ENCODE results near the gene TRPM3.

TRPM3 gene

DNA sequence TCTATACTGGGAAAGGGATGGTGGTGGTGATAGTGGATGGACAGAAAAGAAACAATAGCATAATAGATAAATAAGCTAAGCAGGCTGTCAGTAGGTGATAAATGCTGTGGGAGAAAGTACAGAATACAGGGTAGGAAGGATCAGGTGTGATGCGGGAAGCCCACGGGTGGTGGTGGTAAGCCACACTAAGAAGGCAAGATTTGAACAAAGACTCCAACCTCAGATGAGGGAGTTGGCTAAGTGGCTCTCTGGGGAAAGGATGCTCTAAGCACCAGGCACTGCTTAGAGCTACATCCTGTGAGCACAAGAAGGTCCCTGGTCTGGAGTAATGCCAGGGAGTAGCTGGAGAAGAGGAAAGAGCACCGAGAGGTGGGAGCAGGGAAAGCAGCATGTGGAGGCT lies 555.4 kb downstream of the TRPM3 start:
- DNase-seq = no peak
- in situ Hi-C loops (cut with MboI; ENCODE audit: low pct_unique_long_range_greater_than_20kb, low sequenced_read_pairs) = no loop called here

DNA sequence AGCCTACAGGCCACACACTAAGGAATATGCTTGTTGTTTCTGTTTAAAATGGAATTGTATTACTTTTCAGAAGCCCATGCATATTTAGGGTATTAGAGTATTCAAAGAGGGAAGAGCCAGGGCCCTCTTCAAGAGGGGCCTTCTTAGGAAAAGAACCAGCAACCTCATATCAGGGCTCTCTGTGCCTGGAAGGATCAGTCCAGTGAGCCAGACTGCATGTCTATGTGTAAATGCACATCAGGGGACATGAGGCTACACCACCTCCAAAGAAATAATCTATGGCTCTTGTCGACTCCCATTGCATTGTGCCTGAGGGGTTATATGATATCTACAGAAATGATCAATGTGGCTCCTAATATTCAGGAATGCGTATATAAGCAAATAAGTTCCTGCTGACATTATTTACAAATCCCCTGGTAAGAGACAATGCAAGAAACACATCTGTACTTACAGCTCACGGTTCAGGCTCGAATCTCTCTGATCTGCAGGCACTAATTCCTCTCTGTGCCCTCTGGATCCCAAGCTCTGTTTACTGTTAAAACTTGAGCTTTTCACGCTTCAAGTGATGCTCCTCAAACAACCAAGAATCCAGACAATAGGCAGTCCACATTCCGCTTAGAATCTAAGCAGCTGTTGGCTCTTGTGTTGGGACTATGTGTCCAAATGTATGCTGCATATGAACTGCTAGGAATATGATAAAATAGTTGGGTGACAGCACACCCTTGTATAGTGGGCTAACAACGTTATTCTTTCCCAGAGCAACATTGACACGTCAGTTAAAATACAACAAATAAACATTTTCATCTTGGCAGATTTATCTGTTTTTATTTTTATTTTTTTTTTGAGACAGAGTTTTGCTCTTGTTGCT lies 556.7 kb downstream of the TRPM3 start:
- in situ Hi-C loops (cut with MboI; ENCODE audit: low pct_unique_long_range_greater_than_20kb, low sequenced_read_pairs) = no loop called here

DNA sequence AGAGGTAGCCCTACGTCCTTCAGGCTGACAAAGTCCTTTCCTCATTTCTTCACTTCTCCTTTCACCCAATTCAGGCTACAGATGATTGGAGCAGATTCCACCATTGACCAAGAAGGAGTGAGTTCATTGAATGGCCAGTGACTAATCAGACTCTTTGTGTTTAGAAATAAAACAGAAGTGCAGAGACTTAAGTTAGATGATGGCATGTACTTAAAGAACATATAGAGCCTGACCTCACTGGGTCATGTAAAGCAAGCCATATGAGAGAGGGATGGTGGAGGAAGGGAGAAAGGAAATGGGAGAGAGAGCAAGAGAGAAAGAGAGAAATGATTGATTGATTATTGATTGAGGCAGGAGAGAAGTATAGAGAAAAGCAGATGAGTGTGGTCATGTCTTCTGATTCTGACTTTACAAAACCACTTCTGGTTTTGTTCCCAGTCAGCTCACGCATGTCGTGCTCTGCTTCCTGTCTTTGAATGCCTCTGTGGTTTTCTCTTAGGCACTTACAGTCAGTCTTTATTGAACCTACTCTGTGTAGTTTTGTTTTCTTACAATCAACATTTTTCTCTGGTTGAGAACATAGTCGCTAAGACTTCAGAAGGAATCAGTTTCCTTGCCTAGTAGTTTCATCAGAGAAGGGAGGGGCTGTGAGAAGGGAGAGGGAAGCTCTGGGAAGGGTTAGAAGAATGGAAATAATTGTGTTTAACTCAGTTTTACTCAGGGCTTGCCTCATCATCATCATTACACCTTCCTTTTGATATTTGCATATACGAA lies 557.8 kb downstream of the TRPM3 start:
- in situ Hi-C loops (cut with MboI; ENCODE audit: low pct_unique_long_range_greater_than_20kb, low sequenced_read_pairs) = no loop called here
- peak; percentile 92 for DNase-seq

More for the DNA sequence above, 556.7 kb downstream of the TRPM3 start:
- no peak for DNase-seq

GRCh38 chr9:70563010-70563409 lies 558.4 kb downstream of the TRPM3 start:
- in situ Hi-C loops (cut with MboI; ENCODE audit: low pct_unique_long_range_greater_than_20kb, low sequenced_read_pairs) = no loop called here
- DNase-seq = no peak

- no peak for DNase-seq
- in situ Hi-C loops (cut with MboI; ENCODE audit: low pct_unique_long_range_greater_than_20kb, low sequenced_read_pairs) = no loop called here
These were observed 559.5 kb downstream of the TRPM3 start for GRCh38 chr9:70561786-70562395.

DNA sequence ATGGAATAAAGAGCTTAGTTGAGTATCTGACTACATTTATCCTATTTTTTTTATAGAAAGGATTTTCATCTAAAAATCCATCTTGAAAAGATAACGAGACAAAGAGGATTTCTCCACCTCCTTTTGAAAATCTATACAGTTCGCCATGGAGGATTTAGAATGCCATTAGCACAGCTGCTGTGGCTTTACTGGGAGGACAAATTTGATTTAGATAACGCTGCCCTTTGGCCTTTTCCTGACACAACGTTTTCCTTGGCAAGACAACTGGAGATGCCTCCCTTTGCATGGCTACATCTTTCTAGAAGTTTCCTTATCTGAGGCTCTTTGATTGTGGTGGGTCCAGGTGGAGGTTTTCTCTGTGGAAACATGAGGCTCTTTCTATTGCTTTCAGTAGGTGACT lies 560.3 kb downstream of the TRPM3 start:
- in situ Hi-C loops (cut with MboI; ENCODE audit: low pct_unique_long_range_greater_than_20kb, low sequenced_read_pairs) = no loop called here
- no peak for DNase-seq

GRCh38 chr9:70559102-70559501 lies 562.3 kb downstream of the TRPM3 start:
- in situ Hi-C loops (cut with MboI; ENCODE audit: low pct_unique_long_range_greater_than_20kb, low sequenced_read_pairs) = no loop called here
- DNase-seq = no peak

DNA sequence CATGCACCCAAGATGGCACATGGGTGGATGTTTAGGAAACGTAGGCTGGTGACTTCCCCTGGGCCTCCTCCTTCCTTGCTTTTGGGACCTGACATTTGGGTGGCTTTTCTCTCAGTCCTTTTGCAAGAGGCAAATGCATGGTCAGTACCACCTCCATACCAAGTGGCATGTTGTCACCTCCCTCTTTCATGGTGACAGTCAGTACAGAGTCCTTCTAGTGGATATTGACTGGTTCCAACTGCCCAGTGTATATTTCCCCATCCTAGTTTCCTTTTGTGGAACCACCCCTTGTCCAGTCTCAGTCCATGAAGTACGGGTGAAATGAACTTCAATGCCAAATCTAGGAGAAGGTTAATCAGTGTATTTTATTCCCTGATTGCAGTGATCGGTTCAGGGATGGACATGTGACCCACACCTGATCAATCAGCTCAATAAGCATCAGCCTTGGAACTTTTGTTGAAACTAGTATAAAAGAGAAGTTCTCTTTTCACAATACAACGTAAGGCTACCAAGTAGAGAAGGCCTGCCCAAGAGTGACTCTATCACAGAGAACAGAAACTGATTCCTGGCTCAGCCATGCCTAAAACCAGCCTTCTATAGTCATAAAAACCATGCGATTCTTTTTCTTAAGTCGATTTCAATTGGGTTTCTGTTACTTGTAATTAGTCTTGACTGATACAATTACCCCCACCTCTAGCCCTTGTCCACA lies 563.6 kb downstream of the TRPM3 start:
- in situ Hi-C loops (cut with MboI; ENCODE audit: low pct_unique_long_range_greater_than_20kb, low sequenced_read_pairs) = no loop called here
- DNase-seq = no peak

GRCh38 chr9:70556771-70557170 lies 564.6 kb downstream of the TRPM3 start:
- DNase-seq = no peak
- in situ Hi-C loops (cut with MboI; ENCODE audit: low pct_unique_long_range_greater_than_20kb, low sequenced_read_pairs) = no loop called here

DNA sequence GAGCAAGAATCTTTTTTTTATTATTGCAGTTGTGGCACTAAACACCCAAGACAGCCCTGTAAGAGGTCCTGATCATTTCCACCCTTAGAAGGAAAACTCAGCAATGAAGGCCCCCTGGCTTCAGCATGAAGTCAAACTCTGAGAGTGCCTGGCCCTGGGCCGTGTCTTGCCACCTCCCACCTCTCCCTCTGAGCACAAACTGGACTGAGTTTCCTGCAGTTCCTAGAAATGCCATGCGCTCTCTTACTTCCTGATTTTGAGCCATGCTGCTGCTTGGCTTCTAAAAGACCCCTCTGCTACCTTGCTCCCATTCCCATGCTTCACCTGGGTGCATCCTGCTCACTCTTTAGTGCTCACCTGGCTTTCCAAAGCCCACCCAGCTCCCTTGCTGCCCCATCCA lies 566.5 kb downstream of the TRPM3 start:
- in situ Hi-C loops (cut with MboI; ENCODE audit: low pct_unique_long_range_greater_than_20kb, low sequenced_read_pairs) = no loop called here
- peak; percentile 72 for DNase-seq

DNA sequence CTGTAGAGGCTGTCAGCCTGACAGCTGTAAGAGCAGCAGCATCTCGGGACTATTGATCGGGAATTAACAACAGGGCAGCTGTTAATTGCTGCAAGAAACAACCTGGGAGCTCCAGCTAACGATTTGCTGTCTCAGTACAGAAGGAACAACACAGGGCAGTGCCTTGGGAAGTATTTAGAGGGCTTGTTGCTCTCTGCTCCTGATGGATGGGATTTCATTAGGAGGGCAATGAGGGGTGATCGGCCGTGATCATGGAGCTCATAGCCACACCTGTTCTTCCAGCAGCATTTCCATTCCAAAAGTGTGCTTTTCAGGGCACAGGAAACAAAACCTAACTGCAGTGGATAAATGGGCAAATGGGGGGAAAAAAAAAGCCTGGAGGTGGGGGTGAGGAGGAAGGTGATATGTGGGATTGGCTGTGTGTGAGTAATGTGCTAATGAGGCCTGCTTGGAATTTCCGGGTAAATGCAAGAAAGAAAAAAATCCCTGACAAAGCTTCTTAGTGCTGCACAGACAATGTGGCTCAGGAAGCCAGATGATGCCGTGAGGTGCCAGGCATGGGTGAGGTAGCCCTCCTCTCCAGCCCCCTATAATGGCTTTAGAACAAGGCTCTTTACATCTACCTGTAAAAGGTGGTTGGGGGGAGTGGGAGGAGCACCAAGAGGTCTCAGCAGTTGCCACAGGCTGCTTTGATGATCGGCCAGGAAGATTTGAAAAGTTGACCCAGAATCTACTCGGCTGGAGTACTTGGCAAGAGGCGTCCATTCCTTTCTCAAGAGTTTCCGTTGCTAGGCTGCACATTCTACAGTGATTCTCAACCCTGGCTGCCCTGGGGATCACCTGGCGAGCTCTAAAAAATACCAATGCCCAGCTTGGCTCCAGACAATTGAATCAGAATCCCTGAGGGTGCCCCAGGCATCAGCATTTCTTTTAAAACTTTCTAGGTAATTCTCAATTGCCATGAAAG lies 567.4 kb downstream of the TRPM3 start:
- no peak for DNase-seq
- in situ Hi-C loops (cut with MboI; ENCODE audit: low pct_unique_long_range_greater_than_20kb, low sequenced_read_pairs) = no loop called here

- DNase-seq = no peak
- in situ Hi-C loops (cut with MboI; ENCODE audit: low pct_unique_long_range_greater_than_20kb, low sequenced_read_pairs) = no loop called here
These were observed 568.9 kb downstream of the TRPM3 start for GRCh38 chr9:70552561-70552960.

DNA sequence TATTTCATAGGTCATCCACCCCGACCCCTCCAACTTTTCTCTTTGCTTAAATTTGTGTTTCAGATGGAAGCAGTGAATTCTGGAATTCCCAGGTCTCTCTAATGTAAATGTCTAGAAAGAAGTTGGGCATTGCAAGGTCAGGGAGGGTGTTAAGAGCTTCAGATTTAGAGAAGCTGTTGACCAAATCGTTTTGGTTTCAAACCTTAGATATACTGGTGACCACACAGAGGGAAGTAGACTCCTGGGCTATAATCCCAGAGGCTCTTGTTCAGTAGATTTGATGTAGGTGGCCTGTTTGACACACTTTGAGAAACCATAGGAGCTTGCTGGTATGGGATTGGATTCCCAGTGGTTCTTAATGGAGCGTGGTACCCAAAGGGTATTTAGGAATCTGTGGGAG lies 569.6 kb downstream of the TRPM3 start:
- in situ Hi-C loops (cut with MboI; ENCODE audit: low pct_unique_long_range_greater_than_20kb, low sequenced_read_pairs) = no loop called here
- no peak for DNase-seq

DNA sequence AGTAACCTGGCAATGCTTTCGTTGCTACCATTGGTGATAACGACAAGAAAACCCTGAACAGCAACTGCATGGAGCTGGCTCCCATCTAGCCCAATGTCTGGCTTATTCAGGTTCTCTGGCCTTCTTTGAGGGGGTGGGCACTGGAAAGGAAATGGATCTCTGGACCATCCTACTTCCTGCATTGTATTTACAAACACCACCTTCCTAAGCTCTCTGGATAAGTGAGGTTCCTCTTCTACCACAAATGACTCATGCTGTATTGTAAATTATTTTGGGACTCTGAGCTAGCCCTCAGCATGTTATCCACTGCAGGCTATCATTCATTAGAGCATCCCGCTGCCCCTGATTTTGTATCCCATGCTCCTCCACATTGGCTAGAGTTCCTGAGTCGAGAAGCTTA lies 570.0 kb downstream of the TRPM3 start:
- in situ Hi-C loops (cut with MboI; ENCODE audit: low pct_unique_long_range_greater_than_20kb, low sequenced_read_pairs) = no loop called here

GRCh38 chr9:70549926-70550325 lies 571.5 kb downstream of the TRPM3 start:
- in situ Hi-C loops (cut with MboI; ENCODE audit: low pct_unique_long_range_greater_than_20kb, low sequenced_read_pairs) = no loop called here
- DNase-seq = no peak

More for the DNA sequence above, 570.0 kb downstream of the TRPM3 start:
- peak; percentile 45 for DNase-seq

- no peak for DNase-seq
- in situ Hi-C loops (cut with MboI; ENCODE audit: low pct_unique_long_range_greater_than_20kb, low sequenced_read_pairs) = no loop called here
These were observed 579.0 kb downstream of the TRPM3 start for GRCh38 chr9:70542311-70542931.

- in situ Hi-C loops (cut with MboI; ENCODE audit: low pct_unique_long_range_greater_than_20kb, low sequenced_read_pairs) = no loop called here
- DNase-seq = no peak
These were observed 581.4 kb downstream of the TRPM3 start for GRCh38 chr9:70540016-70540415.

- in situ Hi-C loops (cut with MboI; ENCODE audit: low pct_unique_long_range_greater_than_20kb, low sequenced_read_pairs) = no loop called here
- DNase-seq = no peak
These were observed 581.9 kb downstream of the TRPM3 start for GRCh38 chr9:70539526-70539925.
